GM12872 (cell line): ENCODE measurements around the gene PHF13.

Experiments used
- CTCF ChIP-seq: IDR thresholded peaks from 3 replicates; pipeline ENCODE4 v1.5.1; 2011; ENCODE audit warnings: low read depth, mild to moderate bottlenecking, low read length, moderate library complexity; ENCODE audit not compliant: insufficient read depth

The PHF13 gene

DNA sequence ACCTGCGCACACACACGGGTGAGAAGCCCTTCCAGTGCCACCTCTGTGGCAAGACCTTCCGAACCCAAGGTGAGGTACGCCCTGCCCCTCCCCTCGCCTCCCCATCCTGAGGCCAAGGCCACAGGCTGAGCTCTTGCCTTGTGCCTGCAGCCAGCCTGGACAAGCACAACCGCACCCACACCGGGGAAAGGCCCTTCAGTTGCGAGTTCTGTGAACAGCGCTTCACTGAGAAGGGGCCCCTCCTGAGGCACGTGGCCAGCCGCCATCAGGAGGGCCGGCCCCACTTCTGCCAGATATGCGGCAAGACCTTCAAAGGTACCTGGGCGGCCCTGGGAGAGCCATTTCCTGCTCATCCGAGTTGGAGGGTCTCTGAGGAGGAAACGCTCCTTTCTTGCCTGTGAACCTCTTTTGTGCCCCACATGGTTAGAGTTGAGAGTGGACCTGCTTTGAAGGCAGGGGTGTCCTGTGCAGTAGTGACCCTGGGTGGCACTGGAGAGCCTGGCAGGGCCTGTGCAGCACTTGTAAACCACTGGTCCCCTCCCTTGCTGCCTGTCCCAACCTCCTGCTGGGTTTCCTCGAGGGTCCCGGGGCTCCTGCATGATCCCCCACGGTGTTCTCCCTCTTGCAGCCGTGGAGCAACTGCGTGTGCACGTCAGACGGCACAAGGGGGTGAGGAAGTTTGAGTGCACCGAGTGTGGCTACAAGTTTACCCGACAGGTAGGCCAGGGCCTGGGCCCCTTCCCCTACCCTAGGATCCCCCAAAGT is 25.2 kb upstream of the PHF13 start:
- TF ChIP-seq CTCF = no peak

DNA sequence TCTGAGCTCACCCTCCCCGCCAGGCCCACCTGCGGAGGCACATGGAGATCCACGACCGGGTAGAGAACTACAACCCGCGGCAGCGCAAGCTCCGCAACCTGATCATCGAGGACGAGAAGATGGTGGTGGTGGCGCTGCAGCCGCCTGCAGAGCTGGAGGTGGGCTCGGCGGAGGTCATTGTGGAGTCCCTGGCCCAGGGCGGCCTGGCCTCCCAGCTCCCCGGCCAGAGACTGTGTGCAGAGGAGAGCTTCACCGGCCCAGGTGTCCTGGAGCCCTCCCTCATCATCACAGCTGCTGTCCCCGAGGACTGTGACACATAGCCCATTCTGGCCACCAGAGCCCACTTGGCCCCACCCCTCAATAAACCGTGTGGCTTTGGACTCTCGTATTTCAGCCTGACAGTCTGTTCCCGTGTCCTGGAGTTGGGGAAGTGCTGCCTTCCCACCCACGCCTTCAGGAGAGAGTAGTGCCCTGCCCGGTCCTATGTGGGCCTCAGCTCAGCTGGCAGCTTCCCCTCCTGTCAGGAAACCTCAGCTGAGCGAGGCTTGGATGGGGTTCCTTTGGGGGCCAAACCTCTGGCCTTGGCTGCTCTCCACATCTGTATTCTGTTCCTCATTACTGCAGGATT is 24.5 kb upstream of the PHF13 start:
- no peak for TF ChIP-seq CTCF

DNA sequence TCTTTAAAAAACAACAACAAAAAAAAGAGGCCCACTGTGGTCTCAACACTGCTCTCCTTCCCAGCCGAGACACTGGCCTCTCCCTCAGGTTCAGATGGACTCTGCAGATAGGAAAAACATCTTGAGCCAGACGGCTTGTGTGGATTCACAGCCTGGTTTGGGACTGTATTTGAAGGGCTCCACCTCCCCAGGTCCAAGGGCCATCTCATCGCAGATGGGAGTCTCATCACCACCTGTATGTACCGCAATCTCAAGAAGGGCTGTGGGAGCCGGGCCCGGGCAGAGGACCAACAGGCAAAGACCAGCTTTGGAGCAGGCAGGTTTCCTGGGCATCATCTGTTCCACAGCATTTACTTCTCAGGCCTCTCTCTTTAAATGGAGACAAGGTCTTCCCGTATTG is 23.5 kb upstream of the PHF13 start:
- no peak for TF ChIP-seq CTCF

DNA sequence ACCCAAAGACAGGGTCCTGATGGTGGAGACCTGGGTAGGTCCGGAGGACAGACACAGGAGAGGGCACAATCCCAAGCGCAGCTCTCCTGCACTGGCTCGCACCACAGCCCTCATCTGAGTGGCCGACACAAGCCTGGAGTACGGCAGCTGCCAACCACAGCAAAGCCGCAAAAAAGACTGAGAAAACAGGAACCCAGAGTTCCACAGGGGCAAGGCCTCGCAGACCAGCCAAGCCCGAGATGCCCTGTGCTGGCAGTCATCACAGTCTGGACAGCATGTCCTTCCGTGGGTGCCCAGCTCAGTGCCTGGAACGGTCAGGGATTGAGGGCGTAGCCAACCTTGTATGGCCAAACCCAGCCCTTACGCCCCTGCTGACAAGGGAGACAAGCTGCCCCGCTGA is 22.3 kb upstream of the PHF13 start:
- TF ChIP-seq CTCF = no peak

DNA sequence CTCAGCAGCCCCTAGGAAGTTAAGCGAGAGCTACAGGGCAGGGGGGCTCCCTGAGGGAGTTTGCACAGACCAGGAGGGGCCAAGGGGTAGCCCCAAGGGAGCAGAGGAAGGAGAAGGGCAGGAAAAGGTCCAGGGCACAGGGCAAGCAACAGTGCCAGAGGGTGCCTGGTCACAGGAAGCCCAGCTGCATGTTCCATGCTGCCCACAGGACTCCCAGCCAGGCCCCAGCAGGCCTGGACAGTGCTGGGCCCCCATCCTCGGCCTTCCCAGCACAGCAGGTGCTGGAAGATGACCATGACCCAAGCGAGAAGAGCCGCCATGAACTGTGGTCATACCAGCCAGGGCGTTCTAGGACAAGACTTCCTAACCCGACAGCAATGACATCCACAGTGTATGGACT is 21.9 kb upstream of the PHF13 start:
- TF ChIP-seq CTCF = no peak

- no peak for TF ChIP-seq CTCF
These were observed 21.1 kb upstream of the PHF13 start for GRCh38 chr1:6592441-6592840.

DNA sequence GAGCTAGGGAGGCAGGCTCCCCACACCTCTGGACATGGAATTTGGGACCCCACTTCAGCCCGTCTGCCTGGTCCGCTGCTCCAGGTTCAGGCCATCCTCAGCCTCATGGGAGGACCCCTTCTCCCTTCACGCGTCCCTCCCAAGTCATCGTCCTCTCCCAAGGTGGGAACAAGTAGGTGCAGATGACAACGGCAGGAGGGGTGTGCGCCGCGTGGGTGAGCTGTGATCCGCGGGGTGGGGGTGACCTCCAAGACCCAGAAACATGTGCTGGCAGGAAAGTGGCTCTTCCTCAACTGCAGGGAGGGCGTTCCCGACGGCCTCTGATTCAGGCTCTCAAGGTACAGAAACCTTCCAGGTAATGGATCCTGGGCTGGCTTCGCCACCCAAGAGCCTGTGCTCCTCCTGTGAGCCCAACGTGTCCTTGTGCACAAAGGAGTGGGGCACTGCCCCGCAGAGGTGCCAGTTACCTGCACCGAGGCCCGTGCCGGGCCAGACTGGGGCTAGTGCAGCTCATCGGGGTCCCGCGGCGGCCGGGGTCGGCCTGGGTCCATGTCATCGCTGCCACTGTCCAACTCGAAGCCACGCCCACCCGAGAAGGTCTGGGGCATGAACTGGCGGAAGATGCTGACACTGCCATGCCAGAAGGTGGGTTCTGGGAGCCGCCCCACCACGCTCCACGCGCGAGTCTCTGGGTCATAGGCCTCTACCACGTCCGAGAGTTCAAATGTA is 20.5 kb upstream of the PHF13 start:
- TF ChIP-seq CTCF = no peak
